GM18867 (cell line): ENCODE results near the gene LTB.

ENCODE experiments used
- ATAC-seq: cut with Tn5 transposase; IDR thresholded peaks from one replicate; pipeline ENCODE4 v1.9.1; 2021; ENCODE audit warnings: mild to moderate bottlenecking, moderate library complexity; ENCODE audit not compliant: unreplicated experiment

Gene LTB

DNA sequence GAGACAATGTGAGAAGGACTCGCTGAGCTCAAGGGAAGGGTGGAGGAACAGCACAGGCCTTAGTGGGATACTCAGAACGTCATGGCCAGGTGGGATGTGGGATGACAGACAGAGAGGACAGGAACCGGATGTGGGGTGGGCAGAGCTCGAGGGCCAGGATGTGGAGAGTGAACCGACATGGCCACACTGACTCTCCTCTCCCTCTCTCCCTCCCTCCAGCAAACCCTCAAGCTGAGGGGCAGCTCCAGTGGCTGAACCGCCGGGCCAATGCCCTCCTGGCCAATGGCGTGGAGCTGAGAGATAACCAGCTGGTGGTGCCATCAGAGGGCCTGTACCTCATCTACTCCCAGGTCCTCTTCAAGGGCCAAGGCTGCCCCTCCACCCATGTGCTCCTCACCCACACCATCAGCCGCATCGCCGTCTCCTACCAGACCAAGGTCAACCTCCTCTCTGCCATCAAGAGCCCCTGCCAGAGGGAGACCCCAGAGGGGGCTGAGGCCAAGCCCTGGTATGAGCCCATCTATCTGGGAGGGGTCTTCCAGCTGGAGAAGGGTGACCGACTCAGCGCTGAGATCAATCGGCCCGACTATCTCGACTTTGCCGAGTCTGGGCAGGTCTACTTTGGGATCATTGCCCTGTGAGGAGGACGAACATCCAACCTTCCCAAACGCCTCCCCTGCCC lies 5.2 kb downstream of the LTB start:
- no peak for ATAC-seq

DNA sequence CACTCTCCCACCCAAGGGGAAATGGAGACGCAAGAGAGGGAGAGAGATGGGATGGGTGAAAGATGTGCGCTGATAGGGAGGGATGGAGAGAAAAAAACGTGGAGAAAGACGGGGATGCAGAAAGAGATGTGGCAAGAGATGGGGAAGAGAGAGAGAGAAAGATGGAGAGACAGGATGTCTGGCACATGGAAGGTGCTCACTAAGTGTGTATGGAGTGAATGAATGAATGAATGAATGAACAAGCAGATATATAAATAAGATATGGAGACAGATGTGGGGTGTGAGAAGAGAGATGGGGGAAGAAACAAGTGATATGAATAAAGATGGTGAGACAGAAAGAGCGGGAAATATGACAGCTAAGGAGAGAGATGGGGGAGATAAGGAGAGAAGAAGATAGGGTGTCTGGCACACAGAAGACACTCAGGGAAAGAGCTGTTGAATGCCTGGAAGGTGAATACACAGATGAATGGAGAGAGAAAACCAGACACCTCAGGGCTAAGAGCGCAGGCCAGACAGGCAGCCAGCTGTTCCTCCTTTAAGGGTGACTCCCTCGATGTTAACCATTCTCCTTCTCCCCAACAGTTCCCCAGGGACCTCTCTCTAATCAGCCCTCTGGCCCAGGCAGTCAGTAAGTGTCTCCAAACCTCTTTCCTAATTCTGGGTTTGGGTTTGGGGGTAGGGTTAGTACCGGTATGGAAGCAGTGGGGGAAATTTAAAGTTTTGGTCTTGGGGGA lies 6.1 kb downstream of the LTB start:
- no peak for ATAC-seq

DNA sequence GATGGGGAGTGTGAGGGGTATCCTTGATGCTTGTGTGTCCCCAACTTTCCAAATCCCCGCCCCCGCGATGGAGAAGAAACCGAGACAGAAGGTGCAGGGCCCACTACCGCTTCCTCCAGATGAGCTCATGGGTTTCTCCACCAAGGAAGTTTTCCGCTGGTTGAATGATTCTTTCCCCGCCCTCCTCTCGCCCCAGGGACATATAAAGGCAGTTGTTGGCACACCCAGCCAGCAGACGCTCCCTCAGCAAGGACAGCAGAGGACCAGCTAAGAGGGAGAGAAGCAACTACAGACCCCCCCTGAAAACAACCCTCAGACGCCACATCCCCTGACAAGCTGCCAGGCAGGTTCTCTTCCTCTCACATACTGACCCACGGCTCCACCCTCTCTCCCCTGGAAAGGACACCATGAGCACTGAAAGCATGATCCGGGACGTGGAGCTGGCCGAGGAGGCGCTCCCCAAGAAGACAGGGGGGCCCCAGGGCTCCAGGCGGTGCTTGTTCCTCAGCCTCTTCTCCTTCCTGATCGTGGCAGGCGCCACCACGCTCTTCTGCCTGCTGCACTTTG lies 6.8 kb downstream of the LTB start, which contains the start of gene TNF:
Gene TNF (plus strand): TSS at position 231 of the 567 bp plus-strand sequence. CDS start 177 bp downstream, at position 408.
- no peak for ATAC-seq

DNA sequence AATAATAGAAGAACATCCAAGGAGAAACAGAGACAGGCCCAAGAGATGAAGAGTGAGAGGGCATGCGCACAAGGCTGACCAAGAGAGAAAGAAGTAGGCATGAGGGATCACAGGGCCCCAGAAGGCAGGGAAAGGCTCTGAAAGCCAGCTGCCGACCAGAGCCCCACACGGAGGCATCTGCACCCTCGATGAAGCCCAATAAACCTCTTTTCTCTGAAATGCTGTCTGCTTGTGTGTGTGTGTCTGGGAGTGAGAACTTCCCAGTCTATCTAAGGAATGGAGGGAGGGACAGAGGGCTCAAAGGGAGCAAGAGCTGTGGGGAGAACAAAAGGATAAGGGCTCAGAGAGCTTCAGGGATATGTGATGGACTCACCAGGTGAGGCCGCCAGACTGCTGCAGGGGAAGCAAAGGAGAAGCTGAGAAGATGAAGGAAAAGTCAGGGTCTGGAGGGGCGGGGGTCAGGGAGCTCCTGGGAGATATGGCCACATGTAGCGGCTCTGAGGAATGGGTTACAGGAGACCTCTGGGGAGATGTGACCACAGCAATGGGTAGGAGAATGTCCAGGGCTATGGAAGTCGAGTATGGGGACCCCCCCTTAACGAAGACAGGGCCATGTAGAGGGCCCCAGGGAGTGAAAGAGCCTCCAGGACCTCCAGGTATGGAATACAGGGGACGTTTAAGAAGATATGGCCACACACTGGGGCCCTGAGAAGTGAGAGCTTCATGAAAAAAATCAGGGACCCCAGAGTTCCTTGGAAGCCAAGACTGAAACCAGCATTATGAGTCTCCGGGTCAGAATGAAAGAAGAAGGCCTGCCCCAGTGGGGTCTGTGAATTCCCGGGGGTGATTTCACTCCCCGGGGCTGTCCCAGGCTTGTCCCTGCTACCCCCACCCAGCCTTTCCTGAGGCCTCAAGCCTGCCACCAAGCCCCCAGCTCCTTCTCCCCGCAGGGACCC lies 7.8 kb downstream of the LTB start:
- no peak for ATAC-seq

DNA sequence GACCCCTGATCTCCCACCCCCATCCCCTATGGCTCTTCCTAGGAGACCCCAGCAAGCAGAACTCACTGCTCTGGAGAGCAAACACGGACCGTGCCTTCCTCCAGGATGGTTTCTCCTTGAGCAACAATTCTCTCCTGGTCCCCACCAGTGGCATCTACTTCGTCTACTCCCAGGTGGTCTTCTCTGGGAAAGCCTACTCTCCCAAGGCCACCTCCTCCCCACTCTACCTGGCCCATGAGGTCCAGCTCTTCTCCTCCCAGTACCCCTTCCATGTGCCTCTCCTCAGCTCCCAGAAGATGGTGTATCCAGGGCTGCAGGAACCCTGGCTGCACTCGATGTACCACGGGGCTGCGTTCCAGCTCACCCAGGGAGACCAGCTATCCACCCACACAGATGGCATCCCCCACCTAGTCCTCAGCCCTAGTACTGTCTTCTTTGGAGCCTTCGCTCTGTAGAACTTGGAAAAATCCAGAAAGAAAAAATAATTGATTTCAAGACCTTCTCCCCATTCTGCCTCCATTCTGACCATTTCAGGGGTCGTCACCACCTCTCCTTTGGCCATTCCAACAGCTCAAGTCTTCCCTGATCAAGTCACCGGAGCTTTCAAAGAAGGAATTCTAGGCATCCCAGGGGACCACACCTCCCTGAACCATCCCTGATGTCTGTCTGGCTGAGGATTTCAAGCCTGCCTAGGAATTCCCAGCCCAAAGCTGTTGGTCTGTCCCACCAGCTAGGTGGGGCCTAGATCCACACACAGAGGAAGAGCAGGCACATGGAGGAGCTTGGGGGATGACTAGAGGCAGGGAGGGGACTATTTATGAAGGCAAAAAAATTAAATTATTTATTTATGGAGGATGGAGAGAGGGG lies 8.8 kb downstream of the LTB start:
- ATAC-seq: no peak

DNA sequence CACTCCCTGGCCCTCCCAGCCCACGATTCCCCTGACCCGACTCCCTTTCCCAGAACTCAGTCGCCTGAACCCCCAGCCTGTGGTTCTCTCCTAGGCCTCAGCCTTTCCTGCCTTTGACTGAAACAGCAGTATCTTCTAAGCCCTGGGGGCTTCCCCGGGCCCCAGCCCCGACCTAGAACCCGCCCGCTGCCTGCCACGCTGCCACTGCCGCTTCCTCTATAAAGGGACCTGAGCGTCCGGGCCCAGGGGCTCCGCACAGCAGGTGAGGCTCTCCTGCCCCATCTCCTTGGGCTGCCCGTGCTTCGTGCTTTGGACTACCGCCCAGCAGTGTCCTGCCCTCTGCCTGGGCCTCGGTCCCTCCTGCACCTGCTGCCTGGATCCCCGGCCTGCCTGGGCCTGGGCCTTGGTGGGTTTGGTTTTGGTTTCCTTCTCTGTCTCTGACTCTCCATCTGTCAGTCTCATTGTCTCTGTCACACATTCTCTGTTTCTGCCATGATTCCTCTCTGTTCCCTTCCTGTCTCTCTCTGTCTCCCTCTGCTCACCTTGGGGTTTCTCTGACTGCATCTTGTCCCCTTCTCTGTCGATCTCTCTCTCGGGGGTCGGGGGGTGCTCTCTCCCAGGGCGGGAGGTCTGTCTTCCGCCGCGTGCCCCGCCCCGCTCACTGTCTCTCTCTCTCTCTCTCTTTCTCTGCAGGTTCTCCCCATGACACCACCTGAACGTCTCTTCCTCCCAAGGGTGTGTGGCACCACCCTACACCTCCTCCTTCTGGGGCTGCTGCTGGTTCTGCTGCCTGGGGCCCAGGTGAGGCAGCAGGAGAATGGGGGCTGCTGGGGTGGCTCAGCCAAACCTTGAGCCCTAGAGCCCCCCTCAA lies 9.9 kb downstream of the LTB start, which contains the start of gene LTA:
Gene LTA (plus strand): TSS at position 249 of the 871 bp plus-strand sequence. CDS start 454 bp downstream, at position 703.
- ATAC-seq: peak; percentile 37

DNA sequence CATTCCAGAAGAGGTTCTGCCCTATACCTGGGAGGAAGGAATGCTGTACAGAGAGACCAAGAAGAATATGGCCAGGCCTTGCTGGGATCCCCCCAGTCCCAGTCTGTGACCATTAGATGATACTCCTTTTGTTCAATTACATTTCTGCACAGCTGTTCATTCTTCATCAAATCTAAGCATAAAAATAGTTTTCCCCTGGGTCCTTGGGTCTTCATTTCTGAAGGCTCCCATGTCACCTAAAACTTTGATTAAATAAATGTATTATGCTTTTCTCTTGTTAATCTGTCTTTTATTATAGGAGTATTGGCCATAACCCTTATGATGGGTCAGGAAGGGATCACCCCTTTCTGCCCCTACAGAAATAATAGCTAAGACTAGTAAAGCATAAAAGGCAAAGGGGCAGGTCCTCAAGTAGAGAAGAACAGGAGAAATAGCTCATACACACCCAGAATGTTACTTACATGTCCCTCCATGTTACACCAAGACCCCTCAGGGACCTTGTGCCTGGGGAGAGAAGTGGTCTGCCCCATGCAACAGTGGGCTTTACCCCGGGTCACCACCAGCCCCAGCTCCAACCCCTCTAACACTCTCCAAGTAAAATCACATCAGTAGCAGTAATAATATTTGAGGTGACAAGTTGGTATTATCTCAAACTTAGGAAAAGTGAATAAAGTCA lies 12.2 kb downstream of the LTB start:
- no peak for ATAC-seq

DNA sequence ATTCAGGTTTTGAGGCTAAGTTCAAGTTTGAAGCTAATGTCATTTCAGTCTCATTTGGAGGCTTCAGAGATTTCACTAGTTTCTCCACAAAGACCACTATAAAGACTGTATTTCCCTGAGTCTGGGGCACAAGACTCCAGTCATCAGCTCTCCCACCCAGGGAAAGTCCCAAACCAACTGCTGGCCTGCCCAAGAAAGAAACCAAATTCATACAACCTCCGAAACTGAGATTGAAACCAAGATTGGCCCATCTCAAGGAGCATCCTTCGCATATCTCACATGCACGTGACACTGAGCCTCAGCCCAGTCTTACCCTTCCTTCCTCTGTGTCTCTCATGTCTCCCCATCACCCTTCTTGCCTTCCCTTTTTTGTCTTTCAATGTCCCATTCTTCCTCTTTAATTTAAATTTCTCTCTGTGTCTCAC lies 13.7 kb downstream of the LTB start:
- peak; percentile 71 for ATAC-seq

DNA sequence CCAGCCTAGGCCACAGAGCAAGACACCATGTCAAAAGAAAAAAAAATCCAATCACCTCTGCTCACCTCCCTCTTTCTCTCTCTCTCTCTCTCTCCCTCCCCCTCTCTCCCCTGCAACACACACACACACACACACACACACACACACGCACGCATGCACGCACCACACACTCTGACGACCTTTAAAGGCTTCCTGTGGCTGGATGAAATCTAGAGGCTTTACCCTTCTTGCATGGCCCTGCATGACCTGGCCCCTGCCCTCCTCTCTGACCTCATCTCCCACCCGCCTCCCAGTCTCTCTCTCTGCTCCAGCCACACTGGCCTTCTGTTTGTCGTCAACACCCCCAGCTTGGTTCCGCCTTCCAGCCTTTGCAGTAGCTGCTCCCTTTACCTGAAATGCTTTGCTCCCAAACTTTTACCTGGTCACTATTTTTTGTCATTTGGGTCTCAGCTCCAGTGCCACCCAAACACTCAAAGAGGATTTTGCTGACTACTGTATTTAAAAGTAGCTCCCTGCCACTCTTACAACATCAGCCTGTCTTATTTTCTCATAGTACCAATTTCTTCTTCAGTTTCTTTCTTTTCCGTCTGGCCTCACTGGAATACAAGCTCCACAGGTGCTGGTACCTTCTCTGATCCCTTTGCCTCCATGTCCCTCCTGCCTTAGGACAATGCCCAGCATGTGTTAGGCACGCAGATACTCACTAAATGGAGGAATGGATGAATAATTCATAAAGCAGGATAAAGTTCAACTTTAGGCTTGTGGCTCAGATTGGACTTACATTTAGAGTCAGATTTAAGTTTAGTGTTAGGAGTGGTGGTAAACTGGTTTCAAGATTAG lies 14.5 kb downstream of the LTB start:
- no peak for ATAC-seq

DNA sequence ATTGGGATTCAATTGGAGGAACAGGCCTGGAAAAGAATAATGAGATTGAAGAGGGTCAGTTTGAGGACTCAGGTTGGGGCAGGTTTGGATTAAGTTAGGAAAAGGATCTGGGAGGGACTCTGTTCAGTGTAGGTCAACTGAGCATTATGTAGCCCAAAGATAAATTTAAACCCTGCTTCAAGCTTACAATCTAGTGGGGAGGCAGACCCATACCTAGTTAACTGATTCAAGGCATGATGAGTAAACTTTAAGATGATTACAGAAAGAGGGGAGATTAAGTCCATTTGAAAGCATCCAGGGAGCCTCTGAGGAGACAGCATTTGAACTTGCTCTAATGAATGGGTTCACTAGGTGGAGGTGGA lies 21.5 kb downstream of the LTB start:
- no peak for ATAC-seq

DNA sequence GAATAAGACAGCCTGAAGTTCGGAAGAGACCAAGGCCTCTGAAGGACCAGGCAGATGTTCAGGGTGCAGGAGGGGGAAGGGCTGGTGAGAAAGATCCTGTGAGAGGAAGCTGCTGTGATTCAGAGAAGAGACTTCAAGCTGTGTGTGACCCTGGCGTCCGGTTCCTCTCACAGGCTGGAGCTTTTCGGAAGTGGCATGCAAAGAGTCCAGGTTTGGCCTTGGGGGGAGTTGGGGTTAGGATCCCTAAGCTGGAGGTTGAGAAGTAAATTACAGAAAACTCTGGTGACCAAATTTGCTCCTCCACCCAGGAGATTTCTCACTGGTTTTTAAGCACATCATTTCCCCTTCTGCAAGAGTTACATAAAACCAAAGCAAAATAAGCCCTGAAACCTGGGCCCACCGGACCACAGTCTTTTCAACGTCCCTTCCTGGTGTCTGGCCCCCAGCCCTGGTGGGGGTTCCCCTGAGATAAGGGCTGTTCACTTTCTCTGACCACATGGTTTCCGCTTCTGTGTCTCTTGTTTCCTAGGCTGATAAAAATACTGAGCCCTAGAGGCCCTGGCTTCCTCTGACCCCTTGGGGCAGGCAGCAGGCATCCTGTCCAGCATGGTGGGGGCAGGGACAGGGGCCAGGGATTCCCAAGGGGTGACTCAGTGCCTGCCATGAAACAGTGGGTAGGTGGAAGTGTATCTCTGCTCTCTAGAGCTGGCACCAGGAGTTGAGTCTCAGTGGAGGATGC lies 22.1 kb downstream of the LTB start:
- ATAC-seq: peak; percentile 64

DNA sequence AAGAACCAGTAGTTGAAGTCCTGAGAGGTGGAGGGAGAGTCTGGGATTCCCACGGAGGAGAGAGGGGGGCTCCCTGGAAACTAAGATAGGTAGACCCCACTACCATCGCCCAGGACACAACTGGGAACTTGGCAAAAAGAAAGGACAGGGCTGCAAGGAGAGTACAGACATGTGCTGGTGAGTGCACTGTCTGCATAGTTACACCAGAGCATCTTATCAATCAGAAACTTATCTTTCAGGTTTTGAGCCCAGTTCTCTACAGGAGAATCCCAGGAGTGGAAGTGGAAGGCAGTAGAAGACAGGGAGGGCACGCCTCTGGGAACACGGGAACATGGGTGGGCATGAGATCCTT lies 22.6 kb downstream of the LTB start:
- no peak for ATAC-seq

DNA sequence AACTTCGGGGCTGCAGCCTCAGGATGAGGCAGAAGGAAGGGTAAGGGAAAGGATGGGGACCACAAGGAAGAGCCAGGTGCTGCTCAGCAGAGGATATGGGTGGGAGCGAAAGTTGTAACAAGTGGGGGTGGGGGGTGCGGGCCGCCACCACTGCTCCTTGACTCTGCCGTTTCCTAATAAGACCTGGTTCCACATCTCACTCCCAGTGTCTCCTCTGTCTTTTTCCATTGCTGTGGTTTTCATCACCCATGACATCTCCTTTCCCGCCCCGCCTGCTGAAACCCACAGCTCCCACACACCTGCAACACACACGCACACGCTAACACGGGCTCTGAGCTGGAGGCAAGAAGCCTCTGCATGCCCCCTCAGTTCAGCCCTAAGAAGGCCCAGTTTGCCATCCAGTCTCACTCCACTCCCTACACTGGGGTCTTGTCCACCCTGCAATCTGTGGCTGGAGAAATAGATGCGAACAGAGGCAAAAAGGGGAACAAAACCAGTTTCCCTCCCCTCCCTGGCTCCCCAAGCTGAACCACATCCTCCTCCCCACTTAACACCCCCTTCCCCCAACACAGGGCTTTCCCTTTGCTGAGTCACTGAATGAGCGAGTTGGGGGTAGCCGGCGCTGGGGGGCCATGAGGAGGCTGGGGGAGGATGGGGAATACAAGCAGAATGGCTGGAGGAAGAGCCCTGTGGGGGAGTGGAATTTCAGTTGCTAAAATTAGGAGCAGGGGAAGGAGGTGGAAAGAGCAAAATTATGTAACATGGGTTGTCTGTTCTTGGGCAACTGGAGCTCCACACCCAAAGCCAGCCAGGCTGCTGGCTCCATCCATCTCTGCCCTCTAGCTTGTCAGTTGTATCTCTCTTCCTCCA lies 23.4 kb downstream of the LTB start:
- ATAC-seq: no peak

DNA sequence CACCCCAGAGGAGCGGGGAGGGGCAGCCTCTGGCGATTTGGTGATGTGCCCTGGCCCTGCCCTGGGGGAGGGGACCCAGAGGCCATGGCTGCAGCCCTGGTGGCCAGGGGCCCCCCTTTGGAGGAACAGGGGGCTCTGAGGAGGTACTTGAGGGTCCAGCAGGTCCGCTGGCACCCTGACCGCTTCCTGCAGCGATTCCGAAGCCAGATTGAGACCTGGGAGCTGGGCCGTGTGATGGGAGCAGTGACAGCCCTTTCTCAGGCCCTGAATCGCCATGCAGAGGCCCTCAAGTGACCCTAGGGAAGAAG lies 24.0 kb downstream of the LTB start:
- ATAC-seq: no peak

DNA sequence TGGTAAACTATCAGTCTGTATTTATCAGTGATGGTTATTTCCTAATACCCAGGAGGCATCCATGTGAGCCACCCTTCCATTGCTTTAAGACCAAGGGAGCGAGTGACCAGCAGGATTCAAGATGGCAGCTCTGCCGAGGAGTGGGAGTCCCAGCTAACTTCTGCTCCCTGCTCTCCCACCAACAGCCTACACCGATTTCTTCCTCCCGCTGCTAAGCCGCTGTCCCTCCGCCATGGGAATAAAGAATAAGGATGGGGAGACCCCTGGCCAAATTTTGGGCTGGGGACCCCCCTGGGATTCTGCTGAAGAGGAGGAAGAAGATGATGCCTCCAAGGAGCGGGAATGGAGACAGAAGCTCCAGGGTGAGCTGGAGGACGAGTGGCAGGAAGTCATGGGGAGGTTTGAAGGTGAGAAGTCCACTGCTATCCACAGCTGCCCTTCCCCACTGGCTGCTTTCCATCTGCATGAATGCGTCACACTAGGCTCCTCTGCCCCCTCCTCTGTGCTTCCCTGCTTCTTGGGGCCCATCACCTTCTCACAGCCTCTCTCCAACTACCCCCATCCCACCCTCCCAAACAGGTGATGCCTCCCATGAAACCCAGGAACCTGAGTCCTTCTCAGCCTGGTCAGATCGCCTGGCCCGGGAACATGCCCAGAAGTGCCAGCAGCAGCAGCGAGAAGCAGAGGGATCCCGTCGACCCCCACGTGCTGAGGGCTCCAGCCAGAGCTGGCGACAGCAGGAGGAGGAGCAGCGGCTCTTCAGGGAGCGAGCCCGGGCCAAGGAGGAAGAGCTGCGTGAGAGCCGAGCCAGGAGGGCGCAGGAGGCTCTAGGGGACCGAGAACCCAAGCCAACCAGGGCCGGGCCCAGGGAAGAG lies 24.5 kb downstream of the LTB start:
- ATAC-seq: no peak
